ENCODE measurements around the gene CNOT11. TPM values are rescaled to one million over a fixed set of nuclear protein-coding genes. Genes with fewer than 3 reads are reported as not detected.
"Not testable (repeated sequence)": the region's sequence is repeated elsewhere in the genome, so short reads cannot be mapped to it uniquely, and the experiment has no call there.

CNOT11 gene
- total RNA-seq, 1 experiment from 2014 or later: 53.1 TPM

DNA sequence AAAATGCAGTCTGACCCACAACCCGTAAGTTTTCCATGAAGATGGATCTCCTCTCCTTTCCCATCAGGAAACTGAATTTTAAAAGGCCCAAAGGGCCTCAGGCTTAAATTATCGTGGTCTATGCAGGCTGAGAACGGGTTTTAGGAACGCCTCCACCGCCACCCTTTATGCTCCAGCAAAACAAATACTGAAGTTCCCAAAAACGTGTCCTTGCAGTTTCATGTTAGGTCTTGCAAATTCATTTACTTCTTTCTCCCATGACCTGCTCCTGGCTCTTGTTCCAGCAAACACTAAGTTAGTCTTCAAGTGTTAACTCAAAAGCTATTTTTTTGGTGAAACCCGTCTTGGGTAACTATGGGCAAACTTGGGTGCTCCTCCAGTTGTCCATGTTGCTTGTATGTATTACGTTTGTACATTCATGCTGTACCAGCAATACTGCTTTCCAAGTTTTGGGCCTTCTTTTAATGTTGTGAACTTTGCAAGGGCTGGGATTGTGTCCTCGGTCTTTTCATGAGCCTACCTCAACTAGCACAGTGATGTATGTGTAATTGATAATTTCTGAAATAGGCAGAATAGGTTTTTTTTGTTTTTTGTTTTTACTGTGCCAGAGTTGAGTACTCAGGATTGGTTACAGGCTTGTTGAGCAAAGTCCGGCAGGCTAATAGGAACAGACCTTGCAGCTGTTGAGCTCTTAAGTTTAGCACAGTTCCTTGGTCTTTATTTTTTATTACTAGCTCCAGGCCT, 57.6 kb downstream of the CNOT11 start:
- no peak for DNase-seq (ENCODE audit: low read depth)

DNA sequence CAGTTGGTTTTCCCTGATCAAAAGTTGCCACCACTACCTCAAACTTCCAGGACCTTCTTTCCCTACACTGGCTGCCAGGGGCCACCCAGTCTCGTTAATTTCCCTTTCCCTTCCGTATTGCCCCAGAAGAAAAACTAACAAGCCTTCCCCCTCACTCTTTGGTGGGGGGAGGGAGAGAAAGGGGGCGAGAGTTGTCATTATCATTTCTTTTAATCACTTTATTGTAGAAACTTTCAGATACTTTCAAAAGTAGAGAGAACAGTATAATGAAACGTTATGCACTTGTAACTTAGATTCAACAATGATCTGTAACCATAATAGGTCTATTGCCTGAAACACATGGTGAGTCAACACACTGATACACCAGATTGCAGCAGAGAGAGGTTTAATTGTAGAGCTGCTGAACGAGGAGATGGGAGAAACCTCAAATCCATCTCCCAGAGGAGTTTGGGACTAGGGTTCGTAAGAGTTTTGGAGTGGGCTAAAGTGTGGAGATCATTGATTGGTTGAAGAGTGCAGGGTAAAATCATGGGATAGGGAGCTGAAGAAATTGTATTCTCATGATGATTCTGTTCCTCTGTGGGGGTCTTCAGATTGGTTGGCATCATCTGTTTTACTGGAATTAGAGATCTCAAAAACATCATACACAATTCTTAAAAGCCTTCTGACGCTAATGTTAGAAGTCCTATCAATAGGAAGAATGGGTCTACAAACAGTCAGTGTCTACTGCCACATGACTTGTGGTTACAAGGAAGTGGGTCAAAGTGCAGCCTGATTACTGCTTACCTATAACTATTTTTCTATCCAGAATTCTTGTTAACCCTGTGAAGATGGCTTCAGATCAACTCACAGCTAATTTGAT, 58.4 kb downstream of the CNOT11 start:
- DNase-seq (ENCODE audit: low read depth): no peak

DNA sequence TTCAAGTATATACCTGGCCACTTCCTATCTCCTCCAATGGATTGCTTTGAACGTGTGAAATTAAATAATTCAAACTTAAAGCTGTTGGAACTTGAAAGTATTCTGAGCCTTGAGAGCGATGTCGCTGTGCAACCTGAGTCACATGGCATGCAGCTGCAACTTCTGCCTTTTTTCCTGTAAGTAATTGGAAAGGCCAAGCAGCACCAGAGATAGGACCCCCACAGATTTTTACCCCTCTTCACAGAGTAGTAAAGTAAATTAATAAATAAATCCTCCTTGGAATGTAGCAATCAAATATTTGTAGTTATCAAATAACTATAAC, 59.0 kb downstream of the CNOT11 start:
- no peak for DNase-seq (ENCODE audit: low read depth)

DNA sequence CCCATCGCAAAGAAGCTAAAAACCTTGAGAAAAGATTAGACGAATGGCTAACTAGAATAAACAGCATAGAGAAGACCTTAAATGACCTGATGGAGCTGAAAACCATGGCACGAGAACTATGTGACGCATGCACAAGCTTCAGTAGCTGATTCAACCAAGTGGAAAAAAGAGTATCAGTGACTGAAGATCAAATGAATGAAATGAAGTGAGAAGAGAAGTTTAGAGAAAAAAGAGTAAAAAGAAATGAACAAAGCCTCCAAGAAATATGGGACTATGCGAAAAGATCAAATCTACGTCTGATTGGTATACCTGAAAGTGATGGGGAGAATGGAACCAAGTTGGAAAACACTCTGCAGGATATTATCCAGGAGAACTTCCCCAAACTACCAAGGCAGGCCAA, 63.9 kb downstream of the CNOT11 start:
- DNase-seq (ENCODE audit: low read depth): not testable (repeated sequence)

Other genes with a start within 250 kb of the CNOT11 start
- gene TBC1D8, start 101.5 kb upstream of the CNOT11 start, total RNA-seq (2014; rRNA removed): 7.1 and 11.5 TPM in 2 replicates
- gene RNF149, start 55.8 kb downstream of the CNOT11 start, total RNA-seq (2014; rRNA removed): 75.9 and 97.7 TPM in 2 replicates
- gene CREG2, start 134.6 kb downstream of the CNOT11 start, total RNA-seq (2014; rRNA removed): 1.8 and 2.4 TPM in 2 replicates
- gene RFX8, start 222.2 kb downstream of the CNOT11 start, total RNA-seq (2014; rRNA removed): 27.8 and 33.4 TPM in 2 replicates